Panc1 (cell line): ENCODE results near the gene CIC. TPM values are rescaled to one million over a fixed set of nuclear protein-coding genes. Genes with fewer than 3 reads are reported as not detected.

Experiments used
- ATAC-seq: fragments of 200-7000 bp; cut with Tn5 transposase; 2 replicates; pipeline ENCODE4 v1.9.1; 2020; ENCODE audit warnings: mild to moderate bottlenecking, moderate library complexity
- BruUV-seq: library from RNA; stranded (reverse); fragments of 400-500 nt; replicated peaks from 2 replicates; lab custom pipeline; 2021; lab: Mats Ljungman, UMichigan
- CTCF ChIA-PET: fragments of 300-600 bp; sonication (Branson Sonifier 250); formaldehyde crosslinking; loops from one replicate; lab custom pipeline; 2022; ENCODE audit warnings: antibody characterized with exemption; lab: Charles Lee
- POLR2A ChIA-PET: fragments of 300-600 bp; sonication (Branson Sonifier 250); formaldehyde crosslinking; loops from one replicate; lab custom pipeline; 2022; ENCODE audit warnings: antibody characterized with exemption; lab: Charles Lee
- DNase-seq: peaks from one replicate; pipeline ENCODE4 v3.0.0-alpha.2; 2010; ENCODE audit warnings: low read depth, low spot score
- H3K27ac ChIP-seq: 2 replicates; pipeline ENCODE4 v1.5.1; 2011; ENCODE audit warnings: mild to moderate bottlenecking, low read length, inconsistent platforms
- H3K27me3 ChIP-seq: fragments of 200-500 bp; sonication (Bioruptor generic); 2 replicates; pipeline ENCODE4 v1.6.0; 2014; ENCODE audit warnings: low read length, inconsistent platforms; ENCODE audit not compliant: control insufficient read depth, insufficient read depth
- H3K36me3 ChIP-seq: fragments of 200-500 bp; sonication (Bioruptor generic); 2 replicates; pipeline ENCODE4 v1.5.1; 2014; ENCODE audit warnings: inconsistent platforms, mild to moderate bottlenecking, low read length, moderate library complexity; ENCODE audit not compliant: control insufficient read depth, insufficient read depth
- H3K4me1 ChIP-seq: 2 replicates; pipeline ENCODE4 v1.5.1; 2011; ENCODE audit warnings: inconsistent platforms, mild to moderate bottlenecking, low read length, moderate library complexity; ENCODE audit not compliant: control insufficient read depth, insufficient read depth
- H3K4me3 ChIP-seq, 2 experiments: 2 replicates each; pipeline ENCODE4 v1.5.1; 2011 to 2012; ENCODE audit warnings: low read depth in 2 of 2, low read length in 2 of 2, mild to moderate bottlenecking in 2 of 2, inconsistent platforms in 1 of 2, moderate library complexity in 1 of 2
- H3K9me3 ChIP-seq: fragments of 200-500 bp; sonication (Bioruptor generic); 2 replicates; pipeline ENCODE4 v1.5.1; 2014; ENCODE audit warnings: low read depth, mild to moderate bottlenecking, inconsistent platforms, low read length, moderate library complexity; ENCODE audit not compliant: control insufficient read depth, insufficient read depth
- CTCF ChIP-seq: fragments of 450-650 bp; IDR thresholded peaks from 2 replicates; pipeline ENCODE4 v1.5.1; 2017; ENCODE audit warnings: mild to moderate bottlenecking
- POLR2AphosphoS5 ChIP-seq: IDR thresholded peaks from 2 replicates; pipeline ENCODE4 v1.6.1; 2012; ENCODE audit warnings: mild to moderate bottlenecking, low read depth, low read length, moderate library complexity
- SIN3A ChIP-seq: IDR thresholded peaks from 2 replicates; pipeline ENCODE4 v1.6.1; 2012; ENCODE audit warnings: low read depth, mild to moderate bottlenecking, low read length, moderate library complexity, borderline replicate concordance; ENCODE audit not compliant: insufficient read depth
- TCF7L2 ChIP-seq: IDR thresholded peaks from 2 replicates; pipeline ENCODE4 v1.6.1; 2011; ENCODE audit warnings: mild to moderate bottlenecking, low read depth, low read length, inconsistent platforms
- in situ Hi-C: cut with HindIII; loops from 2 replicates; pipeline ENCODE4 v1.10.0; 2016; ENCODE audit warnings: low sequenced_read_pairs, low pct_unique_long_range_greater_than_20kb
- intact Hi-C: fragments of 100-400 bp; cut with micrococcal nuclease; formaldehyde crosslinking; loops from one replicate; pipeline ENCODE4 v1.10.0; 2022; ENCODE audit not compliant: unreplicated experiment
- total RNA-seq: library from RNA; stranded (reverse); gene quantifications from one replicate; pipeline ENCODE4 v1.2.1, GENCODE V29; 2021; ENCODE audit not compliant: unreplicated experiment
- TF ChIP-seq, protein P1 (sequence below), 2 experiments: IDR thresholded peaks; 2 replicates each; pipeline ENCODE4 v1.6.1; 2011 to 2012; ENCODE audit warnings: low read depth in 2 of 2, control low read depth in 1 of 2, low read length in 1 of 2, mild to moderate bottlenecking in 1 of 2, moderate library complexity in 1 of 2; ENCODE audit not compliant: insufficient read depth in 1 of 2

Gene CIC
- total RNA-seq, 1 experiment from 2014 or later, result 67.4 TPM

DNA sequence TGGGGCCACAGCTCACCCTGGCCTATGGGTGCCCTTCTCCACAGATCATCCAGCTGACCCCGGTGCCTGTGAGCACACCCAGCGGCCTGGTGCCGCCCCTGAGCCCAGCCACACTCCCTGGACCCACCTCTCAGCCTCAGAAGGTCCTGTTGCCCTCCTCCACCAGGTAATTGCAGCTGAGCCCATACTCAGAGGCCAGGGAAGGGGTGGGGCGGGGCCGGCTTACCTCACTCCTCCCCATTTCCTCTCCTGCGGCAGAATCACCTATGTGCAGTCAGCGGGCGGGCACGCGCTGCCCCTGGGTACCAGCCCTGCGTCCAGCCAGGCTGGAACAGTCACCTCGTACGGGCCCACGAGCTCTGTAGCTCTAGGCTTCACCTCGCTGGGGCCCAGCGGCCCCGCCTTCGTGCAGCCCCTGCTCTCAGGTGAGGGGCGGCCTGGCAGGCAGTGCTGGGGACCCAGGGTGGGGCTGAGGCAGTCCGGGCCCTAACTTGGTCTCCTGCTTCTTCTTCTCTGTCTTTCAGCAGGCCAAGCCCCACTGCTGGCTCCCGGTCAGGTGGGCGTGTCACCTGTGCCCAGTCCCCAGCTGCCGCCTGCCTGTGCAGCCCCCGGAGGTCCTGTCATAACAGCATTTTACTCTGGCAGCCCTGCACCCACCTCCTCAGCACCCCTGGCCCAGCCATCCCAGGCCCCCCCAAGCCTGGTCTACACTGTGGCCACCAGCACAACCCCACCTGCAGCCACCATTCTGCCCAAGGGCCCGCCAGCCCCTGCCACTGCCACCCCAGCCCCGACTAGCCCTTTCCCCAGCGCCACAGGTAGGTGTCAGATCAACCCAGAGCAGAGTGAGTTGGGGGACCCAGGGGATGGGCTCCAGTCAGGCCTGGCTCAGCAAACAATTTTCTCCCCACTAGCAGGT is 23.2 kb downstream of the CIC start:
- POLR2A ChIA-PET, result interaction anchor here (0.6 kb wide), 1 partner anchor 10 kb away, joined by 5 read pairs; no protein-coding TSS in a partner anchor
- intact Hi-C loops, result no loop called here
- H3K4me1 ChIP-seq, result no peaks in the 10 kb centered on the region
- in situ Hi-C loops, result no loop called here
- no peaks in the 10 kb centered on the region; the same call in 1 of the 2 replicates for H3K36me3 ChIP-seq
- no peak for TF ChIP-seq TCF7L2
- TF ChIP-seq, protein P1, sequence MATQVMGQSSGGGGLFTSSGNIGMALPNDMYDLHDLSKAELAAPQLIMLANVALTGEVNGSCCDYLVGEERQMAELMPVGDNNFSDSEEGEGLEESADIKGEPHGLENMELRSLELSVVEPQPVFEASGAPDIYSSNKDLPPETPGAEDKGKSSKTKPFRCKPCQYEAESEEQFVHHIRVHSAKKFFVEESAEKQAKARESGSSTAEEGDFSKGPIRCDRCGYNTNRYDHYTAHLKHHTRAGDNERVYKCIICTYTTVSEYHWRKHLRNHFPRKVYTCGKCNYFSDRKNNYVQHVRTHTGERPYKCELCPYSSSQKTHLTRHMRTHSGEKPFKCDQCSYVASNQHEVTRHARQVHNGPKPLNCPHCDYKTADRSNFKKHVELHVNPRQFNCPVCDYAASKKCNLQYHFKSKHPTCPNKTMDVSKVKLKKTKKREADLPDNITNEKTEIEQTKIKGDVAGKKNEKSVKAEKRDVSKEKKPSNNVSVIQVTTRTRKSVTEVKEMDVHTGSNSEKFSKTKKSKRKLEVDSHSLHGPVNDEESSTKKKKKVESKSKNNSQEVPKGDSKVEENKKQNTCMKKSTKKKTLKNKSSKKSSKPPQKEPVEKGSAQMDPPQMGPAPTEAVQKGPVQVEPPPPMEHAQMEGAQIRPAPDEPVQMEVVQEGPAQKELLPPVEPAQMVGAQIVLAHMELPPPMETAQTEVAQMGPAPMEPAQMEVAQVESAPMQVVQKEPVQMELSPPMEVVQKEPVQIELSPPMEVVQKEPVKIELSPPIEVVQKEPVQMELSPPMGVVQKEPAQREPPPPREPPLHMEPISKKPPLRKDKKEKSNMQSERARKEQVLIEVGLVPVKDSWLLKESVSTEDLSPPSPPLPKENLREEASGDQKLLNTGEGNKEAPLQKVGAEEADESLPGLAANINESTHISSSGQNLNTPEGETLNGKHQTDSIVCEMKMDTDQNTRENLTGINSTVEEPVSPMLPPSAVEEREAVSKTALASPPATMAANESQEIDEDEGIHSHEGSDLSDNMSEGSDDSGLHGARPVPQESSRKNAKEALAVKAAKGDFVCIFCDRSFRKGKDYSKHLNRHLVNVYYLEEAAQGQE (IDR thresholded peaks at IDR 0.05; ENCODE audit: insufficient read depth in 1 of 2, low read depth in 2 of 2, low read length in 1 of 2), result no peak
- no peak for TF ChIP-seq POLR2AphosphoS5
- TF ChIP-seq CTCF, result no peak
- no peaks in the 10 kb centered on the region for H3K27me3 ChIP-seq
- CTCF ChIA-PET, result interaction anchor here (0.5 to 0.6 kb wide), 2 partner anchors 45 to 96 kb away, joined by 11 to 13 read pairs; no protein-coding TSS in a partner anchor
- H3K9me3 ChIP-seq, result no peaks in the 10 kb centered on the region
- BruUV-seq, result no TSS peak
- no peak overlapping the region for H3K4me3 ChIP-seq
- DNase-seq (no peak), ATAC-seq (no peak)
- H3K27ac ChIP-seq, result no peak overlapping the region

DNA sequence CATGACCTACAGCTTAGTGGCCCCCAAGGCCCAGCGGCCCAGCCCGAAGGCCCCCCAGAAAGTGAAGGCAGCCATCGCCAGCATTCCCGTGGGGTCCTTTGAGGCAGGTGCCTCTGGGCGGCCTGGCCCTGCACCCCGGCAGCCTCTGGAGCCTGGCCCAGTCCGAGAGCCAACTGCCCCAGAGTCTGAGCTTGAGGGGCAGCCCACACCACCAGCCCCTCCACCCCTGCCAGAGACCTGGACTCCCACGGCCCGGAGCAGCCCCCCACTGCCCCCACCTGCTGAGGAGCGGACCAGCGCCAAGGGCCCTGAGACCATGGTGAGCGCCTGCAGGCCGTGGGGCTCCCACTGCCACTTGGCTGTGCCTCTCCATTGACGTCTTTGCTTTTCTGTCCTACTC is 23.9 kb downstream of the CIC start:
- Histone ChIP-seq H3K27ac (no peak overlapping the region), H3K36me3 (no peaks in the 10 kb centered on the region), H3K4me1 (no peaks in the 10 kb centered on the region), H3K27me3 (no peaks in the 10 kb centered on the region), H3K9me3 (no peaks in the 10 kb centered on the region), H3K4me3 (no peak overlapping the region)
- intact Hi-C loops (no loop called here), in situ Hi-C loops (no loop called here)
- TF ChIP-seq TCF7L2 (no peak), CTCF (no peak), SIN3A (no peak), POLR2AphosphoS5 (no peak)
- TF ChIP-seq, protein P1 (IDR thresholded peaks at IDR 0.05; ENCODE audit: insufficient read depth in 1 of 2, low read depth in 2 of 2, low read length in 1 of 2), result no peak
- ATAC-seq (no peak), DNase-seq (no peak)
- BruUV-seq, result no TSS peak
- CTCF ChIA-PET, result no interaction called here
- POLR2A ChIA-PET, result no interaction called here
